Calu3 (cell line): Measurements from ENCODE around the gene JARID2. TPM values are rescaled to one million over a fixed set of nuclear protein-coding genes. Genes with fewer than 3 reads are reported as not detected.

ENCODE experiments used
- BruUV-seq: library from RNA; stranded (reverse); fragments of 400-500 nt; replicated peaks from 2 replicates; lab custom pipeline; 2021; lab: Mats Ljungman, UMichigan
- CTCF ChIA-PET: fragments of 300-600 bp; sonication (Branson Sonifier 250); formaldehyde crosslinking; loops from one replicate; lab custom pipeline; 2022; ENCODE audit warnings: antibody characterized with exemption; lab: Charles Lee
- DNase-seq: peaks from one replicate; pipeline ENCODE4 v3.0.0; 2022
- H3K27ac Mint-ChIP-seq: one replicate; pipeline ENCODE4 v1.8.0; 2022; ENCODE audit warnings: mixed read lengths; ENCODE audit not compliant: unreplicated experiment
- H3K27me3 Mint-ChIP-seq: one replicate; pipeline ENCODE4 v1.8.0; 2022; ENCODE audit warnings: mixed read lengths; ENCODE audit not compliant: unreplicated experiment
- H3K36me3 Mint-ChIP-seq: one replicate; pipeline ENCODE4 v1.8.0; 2022; ENCODE audit warnings: mild to moderate bottlenecking, moderate library complexity, mixed read lengths; ENCODE audit not compliant: insufficient read depth, unreplicated experiment
- H3K4me1 Mint-ChIP-seq: one replicate; pipeline ENCODE4 v1.8.0; 2022; ENCODE audit warnings: mild to moderate bottlenecking, low read depth, mixed read lengths; ENCODE audit not compliant: unreplicated experiment
- H3K4me3 Mint-ChIP-seq: one replicate; pipeline ENCODE4 v1.8.0; 2022; ENCODE audit warnings: mild to moderate bottlenecking, low read depth, moderate library complexity, mixed read lengths; ENCODE audit not compliant: unreplicated experiment
- H3K9me3 Mint-ChIP-seq: one replicate; pipeline ENCODE4 v1.8.0; 2022; ENCODE audit warnings: low read depth, mixed read lengths; ENCODE audit not compliant: unreplicated experiment
- CTCF ChIP-seq: fragments of 200-600 bp; IDR thresholded peaks from one replicate; pipeline ENCODE4 v1.8.0; 2022; ENCODE audit warnings: antibody characterized with exemption; ENCODE audit not compliant: unreplicated experiment
- intact Hi-C: fragments of 100-400 bp; cut with micrococcal nuclease; formaldehyde crosslinking; loops from one replicate; pipeline ENCODE4 v1.10.0; 2022; ENCODE audit not compliant: unreplicated experiment
- total RNA-seq: library from RNA; stranded (reverse); gene quantifications from 2 replicates; pipeline ENCODE4 v1.2.3, GENCODE V29; 2022

Gene JARID2
- total RNA-seq, 1 experiment from 2014 or later = 9.4 TPM

GRCh38 chr6:15375018-15375417, 129.1 kb downstream of the JARID2 start:
- intact Hi-C loops = no loop called here
- no peak overlapping the region for H3K27ac Mint-ChIP-seq
- BruUV-seq = no TSS peak
- H3K4me1 Mint-ChIP-seq = no peaks in the 10 kb centered on the region
- CTCF ChIA-PET = no interaction called here
- no peak overlapping the region for H3K4me3 Mint-ChIP-seq
- no peak for DNase-seq
- H3K36me3 Mint-ChIP-seq = no peaks in the 10 kb centered on the region
- H3K9me3 Mint-ChIP-seq = no peaks in the 10 kb centered on the region
- no peak for TF ChIP-seq CTCF
- no peaks in the 10 kb centered on the region for H3K27me3 Mint-ChIP-seq

GRCh38 chr6:15375638-15376290, 129.9 kb downstream of the JARID2 start:
- no peaks in the 10 kb centered on the region for H3K36me3 Mint-ChIP-seq
- no peaks in the 10 kb centered on the region for H3K9me3 Mint-ChIP-seq
- no peaks in the 10 kb centered on the region for H3K27me3 Mint-ChIP-seq
- no peak overlapping the region for H3K4me3 Mint-ChIP-seq
- no peak for DNase-seq
- H3K4me1 Mint-ChIP-seq = no peaks in the 10 kb centered on the region
- no peak for TF ChIP-seq CTCF
- CTCF ChIA-PET = interaction anchor here (0.6 kb wide), 1 partner anchor 41 kb away, joined by 4 read pairs; no protein-coding TSS in a partner anchor
- H3K27ac Mint-ChIP-seq = no peak overlapping the region
- intact Hi-C loops = no loop called here
- no TSS peak for BruUV-seq

GRCh38 chr6:15376900-15377487, 131.1 kb downstream of the JARID2 start:
- BruUV-seq = no TSS peak
- Mint-ChIP-seq H3K4me3 (no peak overlapping the region), H3K9me3 (no peaks in the 10 kb centered on the region), H3K36me3 (peaks cover 2% of the 10 kb centered on the region), H3K27me3 (no peaks in the 10 kb centered on the region), H3K27ac (no peak overlapping the region), H3K4me1 (no peaks in the 10 kb centered on the region)
- intact Hi-C loops = no loop called here
- CTCF ChIA-PET = no interaction called here
- no peak for TF ChIP-seq CTCF
- no peak for DNase-seq

GRCh38 chr6:15378272-15378671, 132.4 kb downstream of the JARID2 start:
- H3K4me1 Mint-ChIP-seq = no peaks in the 10 kb centered on the region
- peaks cover 6% of the 10 kb centered on the region for H3K36me3 Mint-ChIP-seq
- CTCF ChIA-PET = interaction anchor here (0.9 kb wide), 1 partner anchor 11 kb away, joined by 3 read pairs; no protein-coding TSS in a partner anchor
- no peak overlapping the region for H3K4me3 Mint-ChIP-seq
- no peaks in the 10 kb centered on the region for H3K9me3 Mint-ChIP-seq
- H3K27ac Mint-ChIP-seq = no peak overlapping the region
- no peak for DNase-seq
- intact Hi-C loops = no loop called here
- no TSS peak for BruUV-seq
- H3K27me3 Mint-ChIP-seq = no peaks in the 10 kb centered on the region
- TF ChIP-seq CTCF = no peak
